Mesothelial cell of epicardium (in vitro differentiated cells): ENCODE data around the gene GFRA1. TPM values are rescaled to one million over a fixed set of nuclear protein-coding genes. Genes with fewer than 3 reads are reported as not detected.

Source experiments
- DNase-seq, 2 experiments: peaks; one replicate each; pipeline ENCODE4 v3.0.0; 2021; ENCODE audit warnings: low spot score in 2 of 2; ENCODE audit not compliant: unreplicated experiment in 2 of 2
- H3K27ac Mint-ChIP-seq: 2 replicates; pipeline ENCODE4 v1.8.0; 2021; ENCODE audit warnings: mixed read lengths
- H3K27me3 Mint-ChIP-seq: 2 replicates; pipeline ENCODE4 v1.8.0; 2021; ENCODE audit warnings: low read depth, mixed read lengths
- H3K36me3 Mint-ChIP-seq: 2 replicates; pipeline ENCODE4 v1.8.0; 2021; ENCODE audit warnings: mixed read lengths
- H3K4me1 Mint-ChIP-seq: 2 replicates; pipeline ENCODE4 v1.8.0; 2021; ENCODE audit warnings: mixed read lengths
- H3K4me3 Mint-ChIP-seq: 2 replicates; pipeline ENCODE4 v1.8.0; 2021; ENCODE audit warnings: mild to moderate bottlenecking, moderate library complexity, mixed read lengths
- H3K9me3 Mint-ChIP-seq: 2 replicates; pipeline ENCODE4 v1.8.0; 2021; ENCODE audit warnings: mixed read lengths
- CTCF ChIP-seq: fragments of 200-600 bp; sonication (generic); IDR thresholded peaks from one replicate; pipeline ENCODE4 v1.5.0; 2021; ENCODE audit warnings: antibody characterized with exemption; ENCODE audit not compliant: unreplicated experiment
- total RNA-seq: library from RNA; stranded (reverse); gene quantifications from 3 replicates; pipeline ENCODE4 v1.2.1, GENCODE V29; 2021

The GFRA1 gene
- total RNA-seq, 1 donor from 2014 or later = 40.8 TPM

GRCh38 chr10:116307455-116307854 is 34.4 kb upstream of the GFRA1 start:
- Mint-ChIP-seq H3K4me1 (peaks cover 11% of the 10 kb centered on the region), H3K4me3 (no peak overlapping the region), H3K27me3 (no peaks in the 10 kb centered on the region), H3K27ac (no peak overlapping the region), H3K36me3 (peaks cover 2% of the 10 kb centered on the region), H3K9me3 (peaks cover 17% of the 10 kb centered on the region)
- no peak for TF ChIP-seq CTCF
- no peak for DNase-seq

GRCh38 chr10:116306847-116307246 is 33.8 kb upstream of the GFRA1 start:
- Mint-ChIP-seq H3K36me3 (peaks cover 2% of the 10 kb centered on the region), H3K27me3 (no peaks in the 10 kb centered on the region), H3K9me3 (peaks cover 17% of the 10 kb centered on the region), H3K4me3 (no peak overlapping the region), H3K27ac (no peak overlapping the region), H3K4me1 (peaks cover 13% of the 10 kb centered on the region)
- no peak for TF ChIP-seq CTCF
- no peak for DNase-seq

- H3K27ac Mint-ChIP-seq = no peak overlapping the region
- peaks cover 17% of the 10 kb centered on the region for H3K9me3 Mint-ChIP-seq
- H3K4me1 Mint-ChIP-seq = peaks cover 18% of the 10 kb centered on the region
- no peaks in the 10 kb centered on the region for H3K27me3 Mint-ChIP-seq
- no peak for DNase-seq
- peaks cover 2% of the 10 kb centered on the region for H3K36me3 Mint-ChIP-seq
- TF ChIP-seq CTCF = no peak
- H3K4me3 Mint-ChIP-seq = no peak overlapping the region
Measured at GRCh38 chr10:116304923-116305322, 31.9 kb upstream of the GFRA1 start.

GRCh38 chr10:116300542-116300941 is 27.5 kb upstream of the GFRA1 start:
- Mint-ChIP-seq H3K4me3 (no peak overlapping the region), H3K27ac (peak overlapping the region; percentile 59), H3K4me1 (peaks cover 20% of the 10 kb centered on the region), H3K9me3 (peaks cover 13% of the 10 kb centered on the region), H3K36me3 (peaks cover 2% of the 10 kb centered on the region), H3K27me3 (no peaks in the 10 kb centered on the region)
- no peak for DNase-seq
- no peak for TF ChIP-seq CTCF

- DNase-seq = no peak
- no peak for TF ChIP-seq CTCF
- no peaks in the 10 kb centered on the region for H3K9me3 Mint-ChIP-seq
- H3K27ac Mint-ChIP-seq = no peak overlapping the region
- no peaks in the 10 kb centered on the region for H3K36me3 Mint-ChIP-seq
- H3K27me3 Mint-ChIP-seq = no peaks in the 10 kb centered on the region
- H3K4me1 Mint-ChIP-seq = peaks cover 22% of the 10 kb centered on the region
- H3K4me3 Mint-ChIP-seq = no peak overlapping the region
Measured at GRCh38 chr10:116298586-116298985, 25.6 kb upstream of the GFRA1 start.

GRCh38 chr10:116296291-116296721 is 23.3 kb upstream of the GFRA1 start:
- no peak overlapping the region for H3K4me3 Mint-ChIP-seq
- DNase-seq = no peak
- no peak for TF ChIP-seq CTCF
- H3K27ac Mint-ChIP-seq = peak overlapping the region; percentile 31
- H3K27me3 Mint-ChIP-seq = no peaks in the 10 kb centered on the region
- H3K36me3 Mint-ChIP-seq = no peaks in the 10 kb centered on the region
- peaks cover 3% of the 10 kb centered on the region for H3K9me3 Mint-ChIP-seq
- H3K4me1 Mint-ChIP-seq = peaks cover 18% of the 10 kb centered on the region
